Left colon (tissue), 2 donors: ENCODE results near the gene DCDC2B. TPM values are rescaled to one million over a fixed set of nuclear protein-coding genes. Genes with fewer than 3 reads are reported as not detected.
"Not testable (repeated sequence)": the region's sequence is repeated elsewhere in the genome, so short reads cannot be mapped to it uniquely, and the experiment has no call there.

Experiments
- ATAC-seq: fragments of 200-7000 bp; cut with Tn5 transposase; one replicate; pipeline ENCODE4 v1.9.1; 2020; ENCODE audit warnings: mild to moderate bottlenecking, moderate library complexity
- DNase-seq, 2 donors: peaks; one replicate each; pipeline ENCODE4 v3.0.0-alpha.2; 2020
- intact Hi-C, 2 donors: fragments of 100-400 bp; cut with DNase I in 1 of 2; cut with micrococcal nuclease in 1 of 2; formaldehyde crosslinking; loops; one replicate each; pipeline versions ENCODE4 v1.11.2 to v1.14.0; 2022; cut with DNase I, micrococcal nuclease
- long read RNA-seq: library from polyadenylated mRNA; unstranded; transcript quantifications from one replicate; pipeline ENCODE4 v2.0.0, GENCODE V29; 2021
- total RNA-seq, 2 donors: library from RNA; stranded (reverse); fragmentation: NEBNext Ultra II Directional; extraction: Animal tissue kit (Norgen Biotek cat#: 25700); gene quantifications; one replicate each; pipeline ENCODE4 v1.2.1, GENCODE V29; 2021
- donor health status: DM: no; HTN: no; CAD: no.
- donor health status: DM: yes; HTN: yes; CAD: no.

DCDC2B gene
- not detected for total RNA-seq
- long read RNA-seq, partial matches to known transcripts: 0 of 3 reads
- long read RNA-seq, other reads (novel, unspliced or antisense): 3 of 3 reads

- DNase-seq (peak; percentile 85 to 92), ATAC-seq (peak; percentile 78)
- intact Hi-C loops: no loop called here
These were observed at the start of gene DCDC2B for GRCh38 chr1:32208891-32209328. Gene DCDC2B (plus strand): TSS chr1:32209089. CDS start chr1:32209094, 5 bp downstream.

- ATAC-seq: no peak
- no peak for DNase-seq
- intact Hi-C loops: no loop called here
These were observed 49.7 kb upstream of the DCDC2B start for GRCh38 chr1:32159189-32159588.

- intact Hi-C loops: no loop called here
- ATAC-seq (no peak), DNase-seq (no peak)
These were observed 45.5 kb upstream of the DCDC2B start for GRCh38 chr1:32163405-32163804.

GRCh38 chr1:32165633-32166032 lies 43.3 kb upstream of the DCDC2B start:
- intact Hi-C loops, DNase-seq, ATAC-seq: not testable (repeated sequence)

GRCh38 chr1:32170991-32171390 lies 37.9 kb upstream of the DCDC2B start:
- DNase-seq (no peak), ATAC-seq (no peak)
- intact Hi-C loops: no loop called here

GRCh38 chr1:32172621-32173245 lies 36.2 kb upstream of the DCDC2B start:
- no peak for ATAC-seq
- intact Hi-C loops: no loop called here
- DNase-seq: no peak

- intact Hi-C loops: no loop called here
- DNase-seq (no peak), ATAC-seq (no peak)
These were observed 30.3 kb upstream of the DCDC2B start for GRCh38 chr1:32178380-32179192.

- ATAC-seq (peak; percentile 20), DNase-seq (no peak)
These were observed 29.8 kb upstream of the DCDC2B start for GRCh38 chr1:32179193-32179442.

GRCh38 chr1:32179443-32180185 lies 29.3 kb upstream of the DCDC2B start, which contains the start of gene TXLNA:
Gene TXLNA (plus strand): TSS chr1:32179675. CDS start chr1:32180346, 671 bp downstream.
- intact Hi-C loops: no loop called here
- peak; percentile 92 for ATAC-seq

More at GRCh38 chr1:32179193-32179442, 29.8 kb upstream of the DCDC2B start:
- intact Hi-C loops: no loop called here

GRCh38 chr1:32180186-32181060 lies 28.5 kb upstream of the DCDC2B start:
- ATAC-seq (peak; percentile 55), DNase-seq (peak; percentile 58 to 62)

More at GRCh38 chr1:32179443-32180185, 29.3 kb upstream of the DCDC2B start, which contains the start of gene TXLNA:
- peak; percentile 95 to 97 for DNase-seq

GRCh38 chr1:32181065-32181464 lies 27.8 kb upstream of the DCDC2B start:
- DNase-seq (no peak), ATAC-seq (no peak)
- intact Hi-C loops: no loop called here

More at GRCh38 chr1:32180186-32181060, 28.5 kb upstream of the DCDC2B start:
- intact Hi-C loops: no loop called here

GRCh38 chr1:32181563-32181962 lies 27.3 kb upstream of the DCDC2B start:
- no peak for ATAC-seq
- intact Hi-C loops: no loop called here
- no peak for DNase-seq

GRCh38 chr1:32182060-32182459 lies 26.8 kb upstream of the DCDC2B start:
- DNase-seq (no peak), ATAC-seq (no peak)
- intact Hi-C loops: no loop called here

- DNase-seq (no peak), ATAC-seq (no peak)
- intact Hi-C loops: no loop called here
These were observed 24.2 kb upstream of the DCDC2B start for GRCh38 chr1:32184650-32185049.

- ATAC-seq (no peak), DNase-seq (no peak)
- intact Hi-C loops: no loop called here
These were observed 22.8 kb upstream of the DCDC2B start for GRCh38 chr1:32186077-32186476.

- intact Hi-C loops: no loop called here
- DNase-seq: no peak
- no peak for ATAC-seq
These were observed 22.4 kb upstream of the DCDC2B start for GRCh38 chr1:32186491-32186890.

- intact Hi-C loops: no loop called here
- DNase-seq: no peak
- no peak for ATAC-seq
These were observed 21.0 kb upstream of the DCDC2B start for GRCh38 chr1:32187850-32188249.

- intact Hi-C loops: no loop called here
- no peak for DNase-seq
- ATAC-seq: no peak
These were observed 16.5 kb upstream of the DCDC2B start for GRCh38 chr1:32192220-32192948.
